Endothelial cell (in vitro differentiated cells): Measurements from ENCODE around the gene TTPAL. TPM values are rescaled to one million over a fixed set of nuclear protein-coding genes. Genes with fewer than 3 reads are reported as not detected.

Experiments
- DNase-seq: peaks from one replicate; pipeline ENCODE4 v3.0.0; 2021; ENCODE audit warnings: low spot score
- H3K27ac Mint-ChIP-seq: one replicate; pipeline ENCODE4 v1.8.0; 2021; ENCODE audit warnings: mixed read lengths, inconsistent platforms; ENCODE audit not compliant: unreplicated experiment
- H3K27me3 Mint-ChIP-seq: one replicate; pipeline ENCODE4 v1.8.0; 2021; ENCODE audit warnings: mild to moderate bottlenecking, moderate library complexity, mixed read lengths, inconsistent platforms; ENCODE audit not compliant: unreplicated experiment
- H3K36me3 Mint-ChIP-seq: one replicate; pipeline ENCODE4 v1.8.0; 2021; ENCODE audit warnings: mild to moderate bottlenecking, low read depth, mixed read lengths, inconsistent platforms; ENCODE audit not compliant: unreplicated experiment
- H3K4me1 Mint-ChIP-seq: one replicate; pipeline ENCODE4 v1.8.0; 2021; ENCODE audit warnings: mild to moderate bottlenecking, mixed read lengths, inconsistent platforms; ENCODE audit not compliant: unreplicated experiment
- H3K4me3 Mint-ChIP-seq: one replicate; pipeline ENCODE4 v1.8.0; 2021; ENCODE audit warnings: mild to moderate bottlenecking, mixed read lengths, inconsistent platforms; ENCODE audit not compliant: unreplicated experiment
- H3K9me3 Mint-ChIP-seq: one replicate; pipeline ENCODE4 v1.8.0; 2021; ENCODE audit warnings: mixed read lengths, inconsistent platforms; ENCODE audit not compliant: unreplicated experiment
- total RNA-seq: library from RNA; stranded (reverse); fragmentation: NEBNext Ultra II Directional; extraction: Animal tissue kit (Norgen Biotek cat#: 25700); gene quantifications from one replicate; pipeline ENCODE4 v1.2.1, GENCODE V29; 2021; ENCODE audit not compliant: unreplicated experiment
- TF ChIP-seq, protein P1 (sequence below): fragments of 200-600 bp; sonication (generic); IDR thresholded peaks from one replicate; pipeline ENCODE4 v1.5.0; 2021; ENCODE audit warnings: antibody characterized with exemption; ENCODE audit not compliant: unreplicated experiment

Gene TTPAL
- total RNA-seq, 1 donor from 2014 or later: 10.3 TPM

DNA sequence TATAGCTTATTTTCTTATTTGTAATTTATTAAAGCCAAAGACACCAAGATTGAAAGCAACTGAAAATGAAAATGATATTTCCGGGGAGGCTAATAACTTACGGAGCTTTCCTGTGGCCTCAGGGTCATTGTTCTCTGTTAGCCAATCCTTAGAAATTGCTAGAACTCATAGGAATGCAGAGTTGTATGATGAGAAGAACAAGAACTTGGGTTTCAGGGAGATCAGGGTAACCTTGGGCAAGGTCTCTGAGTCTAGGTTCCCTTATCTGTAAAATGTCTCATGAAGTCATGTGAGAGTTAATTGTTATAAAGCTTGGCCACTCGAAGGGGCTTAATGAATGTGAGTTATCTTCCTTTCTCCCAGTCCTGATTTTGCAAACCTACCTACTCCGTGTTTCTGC is 66.3 kb downstream of the TTPAL start:
- no peaks in the 10 kb centered on the region for H3K27me3 Mint-ChIP-seq
- no peak overlapping the region for H3K27ac Mint-ChIP-seq
- TF ChIP-seq, protein P1, sequence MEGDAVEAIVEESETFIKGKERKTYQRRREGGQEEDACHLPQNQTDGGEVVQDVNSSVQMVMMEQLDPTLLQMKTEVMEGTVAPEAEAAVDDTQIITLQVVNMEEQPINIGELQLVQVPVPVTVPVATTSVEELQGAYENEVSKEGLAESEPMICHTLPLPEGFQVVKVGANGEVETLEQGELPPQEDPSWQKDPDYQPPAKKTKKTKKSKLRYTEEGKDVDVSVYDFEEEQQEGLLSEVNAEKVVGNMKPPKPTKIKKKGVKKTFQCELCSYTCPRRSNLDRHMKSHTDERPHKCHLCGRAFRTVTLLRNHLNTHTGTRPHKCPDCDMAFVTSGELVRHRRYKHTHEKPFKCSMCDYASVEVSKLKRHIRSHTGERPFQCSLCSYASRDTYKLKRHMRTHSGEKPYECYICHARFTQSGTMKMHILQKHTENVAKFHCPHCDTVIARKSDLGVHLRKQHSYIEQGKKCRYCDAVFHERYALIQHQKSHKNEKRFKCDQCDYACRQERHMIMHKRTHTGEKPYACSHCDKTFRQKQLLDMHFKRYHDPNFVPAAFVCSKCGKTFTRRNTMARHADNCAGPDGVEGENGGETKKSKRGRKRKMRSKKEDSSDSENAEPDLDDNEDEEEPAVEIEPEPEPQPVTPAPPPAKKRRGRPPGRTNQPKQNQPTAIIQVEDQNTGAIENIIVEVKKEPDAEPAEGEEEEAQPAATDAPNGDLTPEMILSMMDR: no peak
- H3K9me3 Mint-ChIP-seq: no peaks in the 10 kb centered on the region
- no peak for DNase-seq
- no peak overlapping the region for H3K4me3 Mint-ChIP-seq
- no peaks in the 10 kb centered on the region for H3K36me3 Mint-ChIP-seq
- peaks cover 3% of the 10 kb centered on the region for H3K4me1 Mint-ChIP-seq

DNA sequence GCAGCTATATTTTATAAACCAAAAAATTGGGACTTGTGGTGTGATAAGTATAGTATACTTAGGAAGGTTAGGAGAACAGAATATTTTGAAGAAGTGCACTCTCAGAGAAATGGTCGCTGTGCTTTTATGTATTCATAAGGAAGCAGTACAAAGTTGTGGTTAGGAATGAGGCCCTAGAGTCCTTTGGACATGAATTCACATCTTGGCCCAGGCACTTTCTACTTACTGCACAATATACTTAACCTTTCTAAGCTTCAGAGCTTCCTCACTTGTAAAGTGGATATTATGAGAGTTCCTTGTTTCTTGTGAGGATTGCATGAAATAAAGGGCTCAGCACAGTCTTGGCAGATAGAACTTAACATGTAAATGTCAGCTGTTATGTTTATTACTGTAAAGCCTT is 67.2 kb downstream of the TTPAL start:
- no peaks in the 10 kb centered on the region for H3K36me3 Mint-ChIP-seq
- H3K9me3 Mint-ChIP-seq: no peaks in the 10 kb centered on the region
- H3K27me3 Mint-ChIP-seq: no peaks in the 10 kb centered on the region
- TF ChIP-seq, protein P1: no peak
- H3K4me1 Mint-ChIP-seq: peaks cover 3% of the 10 kb centered on the region
- H3K27ac Mint-ChIP-seq: no peak overlapping the region
- no peak overlapping the region for H3K4me3 Mint-ChIP-seq
- no peak for DNase-seq

DNA sequence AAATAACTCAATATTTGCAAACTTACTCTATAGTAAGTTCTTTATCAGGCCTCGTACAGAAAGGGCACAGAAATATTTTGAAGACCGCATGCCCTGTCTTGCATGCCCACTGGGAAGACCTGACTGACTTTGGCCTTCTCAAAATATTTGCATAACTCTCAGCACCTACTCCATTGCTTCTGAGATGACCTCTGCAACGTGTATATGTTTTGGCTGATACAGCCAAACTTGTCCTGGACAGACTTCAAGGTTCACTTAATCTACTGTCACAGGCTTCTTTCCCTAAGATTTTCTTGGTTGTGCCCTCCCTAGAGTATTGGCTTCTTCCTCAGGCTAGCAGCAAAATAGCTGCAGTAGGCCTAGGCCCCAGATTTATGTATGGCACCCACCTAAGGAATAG is 67.7 kb downstream of the TTPAL start:
- Mint-ChIP-seq H3K36me3 (no peaks in the 10 kb centered on the region), H3K27ac (no peak overlapping the region), H3K9me3 (no peaks in the 10 kb centered on the region), H3K27me3 (no peaks in the 10 kb centered on the region), H3K4me1 (peaks cover 3% of the 10 kb centered on the region), H3K4me3 (no peak overlapping the region)
- DNase-seq: no peak
- TF ChIP-seq, protein P1: no peak

Other genes with a start within 250 kb of the TTPAL start
- 1.7 TPM for gene GDAP1L1, start 228.6 kb upstream of the TTPAL start, total RNA-seq
- gene FITM2, start 164.7 kb upstream of the TTPAL start, total RNA-seq: 2.8 TPM
- gene R3HDML, start 138.8 kb upstream of the TTPAL start, total RNA-seq: not detected
- not detected for gene HNF4A, start 120.2 kb upstream of the TTPAL start, total RNA-seq
- 82.8 TPM for gene SERINC3, start 46.2 kb downstream of the TTPAL start, total RNA-seq
- gene PKIG, start 106.7 kb downstream of the TTPAL start, total RNA-seq: 184 TPM
- gene ADA, start 175.8 kb downstream of the TTPAL start, total RNA-seq: 137 TPM
- gene CCN5, start 239.5 kb downstream of the TTPAL start, total RNA-seq: not detected